ENCODE data around the gene PPP2R2C.

The PPP2R2C gene

GRCh38 chr4:6369511-6369910, 102.9 kb downstream of the PPP2R2C start:
- H3K36me3 ChIP-seq (ENCODE audit: low read depth): no peaks in the 10 kb centered on the region
- DNase-seq (ENCODE audit: low spot score) (no peak), ATAC-seq (ENCODE audit: low read depth) (no peak)
- no peak for TF ChIP-seq CTCF (IDR thresholded peaks at IDR 0.05; ENCODE audit: poor library complexity, severe bottlenecking)
- H3K4me3 ChIP-seq (ENCODE audit: severe bottlenecking): no peak overlapping the region
- H3K27ac ChIP-seq (ENCODE audit: poor library complexity, severe bottlenecking): no peak overlapping the region
- no peaks in the 10 kb centered on the region for H3K9me3 ChIP-seq (ENCODE audit: severe bottlenecking)
- H3K27me3 ChIP-seq (ENCODE audit: insufficient read depth, poor library complexity, severe bottlenecking): peaks cover 5% of the 10 kb centered on the region
- no peaks in the 10 kb centered on the region for H3K4me1 ChIP-seq (ENCODE audit: insufficient read depth, poor library complexity, severe bottlenecking)

- ATAC-seq (ENCODE audit: low read depth) (no peak), DNase-seq (ENCODE audit: low spot score) (no peak)
- Histone ChIP-seq H3K27ac (ENCODE audit: poor library complexity, severe bottlenecking) (no peak overlapping the region), H3K36me3 (ENCODE audit: low read depth) (no peaks in the 10 kb centered on the region), H3K27me3 (ENCODE audit: insufficient read depth, poor library complexity, severe bottlenecking) (peaks cover 5% of the 10 kb centered on the region), H3K4me1 (ENCODE audit: insufficient read depth, poor library complexity, severe bottlenecking) (no peaks in the 10 kb centered on the region), H3K4me3 (ENCODE audit: severe bottlenecking) (no peak overlapping the region), H3K9me3 (ENCODE audit: severe bottlenecking) (no peaks in the 10 kb centered on the region)
- TF ChIP-seq CTCF (IDR thresholded peaks at IDR 0.05; ENCODE audit: poor library complexity, severe bottlenecking): no peak
Measured at GRCh38 chr4:6369035-6369434, 103.4 kb downstream of the PPP2R2C start.

- Histone ChIP-seq H3K4me3 (ENCODE audit: severe bottlenecking) (no peak overlapping the region), H3K27ac (ENCODE audit: poor library complexity, severe bottlenecking) (no peak overlapping the region), H3K36me3 (ENCODE audit: low read depth) (no peaks in the 10 kb centered on the region), H3K9me3 (ENCODE audit: severe bottlenecking) (no peaks in the 10 kb centered on the region), H3K27me3 (ENCODE audit: insufficient read depth, poor library complexity, severe bottlenecking) (peaks cover 5% of the 10 kb centered on the region), H3K4me1 (ENCODE audit: insufficient read depth, poor library complexity, severe bottlenecking) (no peaks in the 10 kb centered on the region)
- DNase-seq (ENCODE audit: low spot score): no peak
- no peak for TF ChIP-seq CTCF (IDR thresholded peaks at IDR 0.05; ENCODE audit: poor library complexity, severe bottlenecking)
- no peak for ATAC-seq (ENCODE audit: low read depth)
Measured at GRCh38 chr4:6368601-6369000, 103.8 kb downstream of the PPP2R2C start.

- no peak for TF ChIP-seq CTCF (IDR thresholded peaks at IDR 0.05; ENCODE audit: poor library complexity, severe bottlenecking)
- DNase-seq (ENCODE audit: low spot score): no peak
- no peak for ATAC-seq (ENCODE audit: low read depth)
- H3K27me3 ChIP-seq (ENCODE audit: insufficient read depth, poor library complexity, severe bottlenecking): peaks cover 5% of the 10 kb centered on the region
- no peaks in the 10 kb centered on the region for H3K4me1 ChIP-seq (ENCODE audit: insufficient read depth, poor library complexity, severe bottlenecking)
- H3K27ac ChIP-seq (ENCODE audit: poor library complexity, severe bottlenecking): no peak overlapping the region
- no peak overlapping the region for H3K4me3 ChIP-seq (ENCODE audit: severe bottlenecking)
- H3K36me3 ChIP-seq (ENCODE audit: low read depth): no peaks in the 10 kb centered on the region
- no peaks in the 10 kb centered on the region for H3K9me3 ChIP-seq (ENCODE audit: severe bottlenecking)
Measured at GRCh38 chr4:6368096-6368495, 104.3 kb downstream of the PPP2R2C start.

GRCh38 chr4:6367371-6367851, 105.0 kb downstream of the PPP2R2C start:
- ATAC-seq (ENCODE audit: low read depth) (no peak), DNase-seq (ENCODE audit: low spot score) (no peak)
- Histone ChIP-seq H3K27me3 (ENCODE audit: insufficient read depth, poor library complexity, severe bottlenecking) (peaks cover 5% of the 10 kb centered on the region), H3K9me3 (ENCODE audit: severe bottlenecking) (no peaks in the 10 kb centered on the region), H3K4me3 (ENCODE audit: severe bottlenecking) (no peak overlapping the region), H3K27ac (ENCODE audit: poor library complexity, severe bottlenecking) (no peak overlapping the region), H3K4me1 (ENCODE audit: insufficient read depth, poor library complexity, severe bottlenecking) (no peaks in the 10 kb centered on the region), H3K36me3 (ENCODE audit: low read depth) (no peaks in the 10 kb centered on the region)
- no peak for TF ChIP-seq CTCF (IDR thresholded peaks at IDR 0.05; ENCODE audit: poor library complexity, severe bottlenecking)
